Stomach (tissue), 9 donors: ENCODE data around the gene PPP4R2. TPM values are rescaled to one million over a fixed set of nuclear protein-coding genes. Genes with fewer than 3 reads are reported as not detected.

Experiments
- DNase-seq, 2 donors: peaks; one replicate each; pipeline versions ENCODE4 v3.0.0 to v3.0.0-alpha.2; 2013 to 2019
- H3K27ac ChIP-seq, 5 donors: fragments of 200-600 bp in 4 of 5; sonication (generic) in 4 of 5; one replicate each; pipeline ENCODE4 v1.5.1; 2013 to 2019; ENCODE audit warnings: mild to moderate bottlenecking in 1 of 5, moderate library complexity in 1 of 5
- H3K27me3 ChIP-seq, 3 donors: fragments of 200-600 bp; sonication (generic); one replicate each; pipeline ENCODE4 v1.5.1; 2017 to 2019; ENCODE audit warnings: mixed run types in 1 of 3
- H3K36me3 ChIP-seq, 4 donors: fragments of 200-600 bp; sonication (generic); 1 replicate in 3 of 4; 2 replicates in 1 of 4; pipeline ENCODE4 v1.5.1; 2016 to 2019
- H3K4me1 ChIP-seq, 4 donors: fragments of 200-600 bp; sonication (generic); one replicate each; pipeline ENCODE4 v1.5.1; 2016 to 2019
- H3K4me3 ChIP-seq, 4 donors: fragments of 200-600 bp; sonication (generic) in 3 of 4; one replicate each; pipeline ENCODE4 v1.5.1; 2016 to 2019; ENCODE audit warnings: mild to moderate bottlenecking in 1 of 4
- H3K9me3 ChIP-seq, 4 donors: fragments of 200-600 bp; sonication (generic); one replicate each; pipeline ENCODE4 v1.5.1; 2016 to 2019
- CTCF ChIP-seq, 7 experiments: fragments of 450-650 bp in 4 of 7; fragments of 200-600 bp in 3 of 7; sonication (generic) in 3 of 7; IDR thresholded peaks; one replicate each; pipeline ENCODE4 v1.5.1; 2016 to 2019; ENCODE audit warnings: antibody characterized with exemption in 7 of 7, control low read depth in 2 of 7, mild to moderate bottlenecking in 1 of 7
- EP300 ChIP-seq: sonication (generic); formaldehyde crosslinking; IDR thresholded peaks from one replicate; pipeline ENCODE4 v1.6.1; 2017; ENCODE audit warnings: antibody characterized with exemption
- POLR2A ChIP-seq, 4 donors: fragments of 450-650 bp; IDR thresholded peaks; one replicate each; pipeline ENCODE4 v1.6.1; 2016; ENCODE audit warnings: antibody characterized with exemption in 4 of 4, control low read depth in 2 of 4, mild to moderate bottlenecking in 1 of 4, moderate library complexity in 1 of 4
- POLR2AphosphoS5 ChIP-seq, 3 donors: sonication (generic); formaldehyde crosslinking; IDR thresholded peaks; one replicate each; pipeline ENCODE4 v1.6.1; 2016; ENCODE audit warnings: antibody characterized with exemption in 3 of 3
- WGBS, 5 donors: extraction: QIAGEN DNeasy Blood & Tissue Kit in 3 of 5; methylation state at CpG; one replicate each; pipeline versions ENCODE4 v1.1.5 to v1.1.7; 2013 to 2018; 5-methylcytosine and 5-hydroxymethylcytosine counted together
- intact Hi-C: fragments of 100-400 bp; cut with DNase I; formaldehyde crosslinking; loops from one replicate; pipeline ENCODE4 v1.15.1; 2023; ENCODE audit warnings: low total_unique reads
- polyA plus RNA-seq, 3 donors: library from polyadenylated mRNA; stranded (reverse); fragments of 200-250 nt; gene quantifications; one replicate each; pipeline ENCODE4 v1.2.3, GENCODE V29; 2013
- total RNA-seq, 5 donors: library from RNA; depleted of rRNA; stranded (reverse); fragments of >200 nt; gene quantifications; one replicate each; pipeline versions ENCODE4 v1.1.0 to v1.2.3, GENCODE V29; 2014 to 2016
- donor health status: healthy with polysubstance abuse.
- donor health status: Bipolar disorder and iron deficiency.
- donor health status: healthy.

PPP4R2 gene
- total and polyA plus RNA-seq, 8 donors = 10.7 to 100 (median 21.8) TPM

- no peak overlapping the region for H3K27ac ChIP-seq
- no peak overlapping the region for H3K4me3 ChIP-seq
- 75 to 81% (median 78%) methylated on average over 5 of the region's 5 CpGs for WGBS, 5 donors
- peaks cover 0 to 5% (median 2%) of the 10 kb centered on the region in 4 donors for H3K9me3 ChIP-seq
- no peaks in the 10 kb centered on the region for H3K27me3 ChIP-seq
- intact Hi-C loops = no loop called here
- no peak for DNase-seq
- no peaks in the 10 kb centered on the region for H3K36me3 ChIP-seq
- TF ChIP-seq CTCF (IDR thresholded peaks at IDR 0.05) (no peak), EP300 (no peak), POLR2A (IDR thresholded peaks at IDR 0.05) (no peak)
- peaks cover 0 to under 1% (median 0%) of the 10 kb centered on the region in 4 donors for H3K4me1 ChIP-seq
These were observed 5.8 kb upstream of the PPP4R2 start for GRCh38 chr3:72990701-72991395.

GRCh38 chr3:72991522-72991921 lies 5.1 kb upstream of the PPP4R2 start:
- TF ChIP-seq POLR2AphosphoS5 (IDR thresholded peaks at IDR 0.05) (no peak), CTCF (IDR thresholded peaks at IDR 0.05) (no peak), EP300 (no peak), POLR2A (IDR thresholded peaks at IDR 0.05) (no peak)
- WGBS, 5 donors = 64 to 74% (median 68%) methylated on average over 2 of the region's 2 CpGs
- Histone ChIP-seq H3K27me3 (no peaks in the 10 kb centered on the region), H3K9me3 (no peaks in the 10 kb centered on the region), H3K4me1 (peaks cover 0 to 7% (median 6%) of the 10 kb centered on the region in 4 donors), H3K27ac (no peak overlapping the region), H3K36me3 (no peaks in the 10 kb centered on the region), H3K4me3 (no peak overlapping the region)
- no peak for DNase-seq
- intact Hi-C loops = no loop called here

GRCh38 chr3:72993391-72993790 lies 3.2 kb upstream of the PPP4R2 start:
- H3K27ac ChIP-seq = no peak overlapping the region
- H3K4me3 ChIP-seq = no peak overlapping the region
- no peaks in the 10 kb centered on the region for H3K36me3 ChIP-seq
- no peak for DNase-seq
- no peak for TF ChIP-seq EP300
- TF ChIP-seq POLR2A (IDR thresholded peaks at IDR 0.05) = no peak
- no peak for TF ChIP-seq CTCF (IDR thresholded peaks at IDR 0.05)
- no peak for TF ChIP-seq POLR2AphosphoS5 (IDR thresholded peaks at IDR 0.05)
- H3K4me1 ChIP-seq = peaks cover 2 to 16% (median 13%) of the 10 kb centered on the region in 4 donors
- no peaks in the 10 kb centered on the region for H3K27me3 ChIP-seq
- intact Hi-C loops = no loop called here
- no peaks in the 10 kb centered on the region for H3K9me3 ChIP-seq
- WGBS, 5 donors = 73 to 88% (median 76%) methylated on average over 6 of the region's 6 CpGs

GRCh38 chr3:72995337-72995736 lies 1.3 kb upstream of the PPP4R2 start:
- no peak overlapping the region for H3K4me3 ChIP-seq
- 87 to 92% (median 90%) methylated on average over 10 of the region's 10 CpGs for WGBS, 5 donors
- H3K27ac ChIP-seq = no peak overlapping the region
- no peaks in the 10 kb centered on the region for H3K27me3 ChIP-seq
- no peaks in the 10 kb centered on the region for H3K9me3 ChIP-seq
- H3K4me1 ChIP-seq = peaks cover 22 to 35% (median 33%) of the 10 kb centered on the region in 4 donors
- DNase-seq = peak in 1 of 2 donors; percentile 18
- no peaks in the 10 kb centered on the region for H3K36me3 ChIP-seq
- TF ChIP-seq EP300 (no peak), POLR2A (IDR thresholded peaks at IDR 0.05) (no peak), POLR2AphosphoS5 (IDR thresholded peaks at IDR 0.05) (no peak), CTCF (IDR thresholded peaks at IDR 0.05) (no peak)
- intact Hi-C loops = loop anchor here (5.0 kb wide), 1 partner anchor 148 kb away; the partner anchor contains the start of gene SHQ1
